GM19372 (cell line): ENCODE results near the gene ZNF423.
A peak's percentile ranks its signal among the peaks of the same experiment; 100 is the strongest.
"Not testable (repeated sequence)": the region's sequence is repeated elsewhere in the genome, so short reads cannot be mapped to it uniquely, and the experiment has no call there.

Experiments
- ATAC-seq: cut with Tn5 transposase; IDR thresholded peaks from one replicate; pipeline ENCODE4 v1.9.1; 2021; ENCODE audit warnings: mild to moderate bottlenecking, low read depth, moderate library complexity; ENCODE audit not compliant: unreplicated experiment

The ZNF423 gene

DNA sequence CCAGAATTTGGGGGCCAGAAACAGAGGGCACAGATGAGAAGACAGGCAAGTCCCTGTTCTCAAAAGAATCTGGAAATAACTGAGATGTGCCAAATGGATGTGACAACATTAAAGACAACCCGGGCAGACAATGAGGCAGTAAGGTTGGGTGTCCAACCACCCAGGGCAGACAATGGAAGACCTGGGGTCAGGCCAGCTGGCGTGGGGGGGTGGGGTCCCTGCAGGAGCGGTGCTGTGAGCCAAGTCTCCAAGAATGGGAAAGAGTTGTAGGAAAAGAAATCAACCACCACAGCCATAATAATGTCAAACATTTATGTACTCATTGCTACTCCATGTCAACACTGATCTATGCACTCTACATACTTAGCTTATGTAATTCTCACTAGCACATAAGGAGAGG is 279.0 kb downstream of the ZNF423 start:
- ATAC-seq, result no peak

DNA sequence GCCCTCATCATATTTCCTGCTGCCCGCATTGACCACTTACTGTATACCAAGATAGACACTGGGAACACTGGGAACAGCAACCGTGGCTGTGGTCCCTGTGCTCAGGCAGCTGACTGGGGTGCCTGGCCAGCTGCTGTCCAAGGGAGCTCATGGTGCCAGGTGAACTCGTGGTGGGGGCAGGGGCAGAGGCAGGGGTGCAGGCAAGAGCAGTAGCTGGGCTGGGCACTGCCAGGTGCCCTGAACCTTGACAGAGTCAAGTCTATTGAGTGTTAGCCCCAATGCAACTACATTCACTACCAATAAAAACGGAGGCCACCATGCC is 279.8 kb downstream of the ZNF423 start:
- ATAC-seq, result no peak

DNA sequence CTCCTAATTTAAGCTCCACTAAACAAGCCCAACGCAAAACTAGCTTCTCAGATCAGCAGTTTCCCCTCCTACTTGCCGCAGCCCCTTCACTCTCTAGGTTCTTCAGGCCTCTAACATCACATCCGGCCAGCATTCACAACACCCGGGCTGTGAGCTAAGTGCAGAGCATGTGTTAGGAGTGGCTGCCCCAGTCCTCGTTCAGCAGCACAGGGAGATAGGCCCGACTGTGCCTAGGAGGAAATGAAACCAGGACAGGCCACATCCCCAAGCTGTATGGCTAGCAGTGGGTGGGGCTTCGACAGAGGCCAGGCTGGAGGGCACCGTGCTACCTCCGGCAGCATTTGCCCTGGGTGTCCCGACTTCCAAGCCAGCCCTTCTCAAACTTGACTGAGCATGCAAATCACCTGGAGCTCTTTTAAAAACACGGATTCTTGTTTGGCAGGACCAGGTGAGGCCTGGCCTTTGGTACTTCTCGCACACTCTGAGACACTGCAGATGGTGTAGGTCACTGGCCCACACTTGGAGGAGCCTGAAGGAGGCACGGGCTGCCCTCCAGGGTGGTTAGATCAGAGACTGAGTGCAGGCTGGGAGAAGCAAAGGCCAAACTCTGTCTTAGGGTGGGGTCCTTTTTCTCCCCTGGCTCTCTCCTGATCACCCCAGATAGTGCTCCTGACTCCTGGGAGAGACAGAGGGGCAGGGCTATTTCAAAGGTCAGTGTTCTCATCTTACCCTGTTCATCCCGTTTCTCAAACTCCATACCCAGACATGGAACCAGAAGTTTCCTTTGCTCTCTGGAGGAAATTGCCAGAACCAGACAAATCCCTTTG is 280.4 kb downstream of the ZNF423 start:
- peak; percentile 99 for ATAC-seq

DNA sequence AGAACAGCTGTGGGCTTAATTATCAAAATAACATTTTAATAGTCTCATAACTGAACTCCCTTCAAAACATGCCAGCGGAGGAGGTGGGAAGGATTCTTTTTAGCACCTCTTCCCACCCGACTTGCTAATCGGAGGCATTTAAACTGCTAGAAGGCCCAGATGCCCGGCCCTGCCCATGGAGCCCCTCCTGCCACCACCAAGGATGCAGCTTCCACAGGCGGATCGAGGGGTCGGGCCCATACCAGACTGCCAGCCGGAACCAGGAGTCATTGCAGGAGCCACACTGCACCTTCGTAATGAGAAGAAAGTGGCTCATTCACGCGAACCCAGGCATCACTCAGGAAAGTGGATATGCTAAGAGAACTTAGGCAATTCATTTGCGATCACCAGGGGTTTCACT is 281.1 kb downstream of the ZNF423 start:
- no peak for ATAC-seq

DNA sequence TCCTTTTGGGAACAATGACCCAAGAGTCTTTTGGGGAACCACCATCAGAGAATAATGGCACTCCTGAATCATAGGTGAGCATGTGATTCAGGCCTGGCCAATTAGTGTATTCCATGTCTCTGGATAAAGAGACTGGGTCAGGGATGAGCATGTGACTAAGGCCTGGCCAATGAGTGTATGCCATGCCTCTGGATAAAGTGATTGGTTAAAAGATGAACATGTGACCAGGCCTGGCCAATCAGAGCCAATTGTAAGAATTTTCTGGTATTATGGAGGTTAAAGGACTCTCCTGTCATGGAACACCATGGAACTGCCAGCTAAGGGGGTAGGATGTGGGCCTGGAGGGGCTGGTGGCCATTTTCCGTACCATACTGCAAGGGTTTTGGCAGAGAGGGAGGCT is 288.0 kb downstream of the ZNF423 start:
- no peak for ATAC-seq

DNA sequence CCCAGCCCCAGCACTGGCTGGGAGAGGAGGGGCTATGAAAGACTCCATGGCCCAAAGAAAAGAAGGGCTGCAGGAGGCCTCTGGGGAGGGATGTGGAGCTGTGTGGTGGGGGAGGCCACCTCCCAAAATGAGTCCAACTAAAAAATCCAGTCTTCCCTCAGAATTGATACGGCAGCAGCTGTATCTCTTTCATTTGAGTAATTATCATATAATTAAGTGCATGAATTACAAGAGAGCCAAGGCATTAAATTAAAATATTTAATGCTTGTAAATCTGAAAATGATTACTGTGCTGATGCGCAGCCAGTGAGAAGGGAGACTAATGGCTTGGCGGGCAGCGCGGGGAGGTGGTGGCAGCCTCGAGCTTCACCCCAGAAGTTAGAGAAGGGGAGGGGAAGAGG is 289.5 kb downstream of the ZNF423 start:
- no peak for ATAC-seq

DNA sequence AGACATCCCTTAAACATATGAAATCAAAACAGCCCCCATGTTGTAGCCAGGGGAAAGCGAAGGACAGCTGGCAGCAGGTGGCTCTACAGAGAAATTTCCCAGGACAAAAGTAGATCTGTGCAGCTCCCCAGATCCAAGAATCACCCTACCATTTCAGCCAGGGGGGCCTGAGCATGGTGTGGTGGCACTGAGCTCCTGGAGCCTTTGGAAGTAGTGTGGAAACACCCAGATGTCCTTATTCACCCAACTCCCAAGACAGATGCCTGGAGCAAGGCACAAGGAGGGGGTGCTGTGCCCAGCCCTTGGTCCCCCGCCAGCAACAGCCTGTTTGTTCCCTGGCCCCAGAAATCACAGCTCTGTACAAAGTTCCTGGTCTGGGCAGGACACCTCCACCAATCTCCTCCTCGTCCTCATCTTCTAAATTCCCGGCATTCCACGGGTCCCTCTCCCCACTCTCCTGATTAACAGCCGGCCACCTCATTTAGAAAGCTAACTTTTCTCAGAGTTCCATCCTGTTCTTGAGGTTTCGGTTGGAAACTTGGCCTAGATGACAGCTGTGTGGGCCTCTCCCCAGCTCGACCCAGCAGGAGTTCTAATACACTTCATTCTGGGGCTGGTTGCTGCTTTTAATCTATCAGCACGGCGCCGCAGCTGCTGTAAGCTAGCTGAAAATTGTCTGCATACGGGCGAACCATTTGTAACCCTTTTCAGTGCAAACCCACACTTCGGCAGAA is 291.2 kb downstream of the ZNF423 start:
- no peak for ATAC-seq

DNA sequence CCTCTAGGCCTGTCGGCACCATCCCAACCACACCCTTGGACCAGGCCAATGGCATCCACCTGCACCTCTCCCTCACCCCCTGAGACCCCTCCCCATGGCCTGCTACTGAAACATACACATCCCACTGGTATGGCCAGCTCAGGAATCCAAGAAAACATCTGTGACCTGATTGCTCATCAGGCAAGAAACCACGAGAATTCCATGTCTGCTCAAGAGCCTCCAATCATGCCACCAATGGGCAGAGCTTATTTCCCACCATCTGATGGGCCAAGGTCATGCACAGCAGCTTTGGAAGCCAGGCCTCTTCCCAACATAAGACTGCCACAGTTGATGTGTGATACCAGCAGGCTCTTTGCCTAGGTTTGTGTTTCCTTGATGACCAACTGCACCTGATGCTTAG is 292.2 kb downstream of the ZNF423 start:
- ATAC-seq, result no peak

DNA sequence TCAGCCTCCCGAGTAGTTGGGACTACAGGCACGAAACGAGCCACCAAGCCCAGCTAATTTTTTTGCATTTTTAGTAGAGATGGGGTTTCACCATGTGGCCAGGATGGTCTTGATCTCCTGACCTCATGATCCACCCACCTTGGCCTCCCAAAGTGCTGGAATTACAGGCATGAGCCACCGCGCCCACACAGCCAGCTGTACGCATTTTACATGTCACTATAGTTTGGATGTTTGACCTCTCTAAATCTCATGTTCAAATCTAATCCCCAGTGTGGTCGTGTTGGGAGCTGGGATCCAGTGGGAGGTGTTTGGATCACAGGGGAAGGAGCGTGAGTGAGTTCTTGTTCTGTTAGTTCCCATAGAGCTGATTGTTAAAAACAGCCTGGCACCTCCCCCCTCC is 293.0 kb downstream of the ZNF423 start:
- ATAC-seq, result not testable (repeated sequence)

DNA sequence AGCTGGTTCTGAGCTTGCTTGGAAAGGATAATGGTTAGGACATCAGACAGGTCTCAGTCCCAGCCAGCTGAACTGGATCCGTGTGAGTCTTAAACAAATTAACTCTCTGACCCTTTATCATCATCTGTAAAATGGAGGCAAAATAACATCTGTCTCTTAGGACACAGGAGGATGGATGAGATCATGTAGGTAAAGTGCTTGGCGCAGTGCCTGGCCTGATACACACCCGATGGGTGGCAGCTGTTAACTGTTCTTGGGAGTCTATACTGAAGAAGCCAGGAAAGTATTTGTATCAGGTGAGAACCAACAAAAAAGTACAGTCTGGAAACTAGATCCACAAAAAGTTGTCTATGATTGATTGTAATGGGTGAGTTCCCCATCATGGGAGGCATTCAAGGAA is 293.7 kb downstream of the ZNF423 start:
- no peak for ATAC-seq

DNA sequence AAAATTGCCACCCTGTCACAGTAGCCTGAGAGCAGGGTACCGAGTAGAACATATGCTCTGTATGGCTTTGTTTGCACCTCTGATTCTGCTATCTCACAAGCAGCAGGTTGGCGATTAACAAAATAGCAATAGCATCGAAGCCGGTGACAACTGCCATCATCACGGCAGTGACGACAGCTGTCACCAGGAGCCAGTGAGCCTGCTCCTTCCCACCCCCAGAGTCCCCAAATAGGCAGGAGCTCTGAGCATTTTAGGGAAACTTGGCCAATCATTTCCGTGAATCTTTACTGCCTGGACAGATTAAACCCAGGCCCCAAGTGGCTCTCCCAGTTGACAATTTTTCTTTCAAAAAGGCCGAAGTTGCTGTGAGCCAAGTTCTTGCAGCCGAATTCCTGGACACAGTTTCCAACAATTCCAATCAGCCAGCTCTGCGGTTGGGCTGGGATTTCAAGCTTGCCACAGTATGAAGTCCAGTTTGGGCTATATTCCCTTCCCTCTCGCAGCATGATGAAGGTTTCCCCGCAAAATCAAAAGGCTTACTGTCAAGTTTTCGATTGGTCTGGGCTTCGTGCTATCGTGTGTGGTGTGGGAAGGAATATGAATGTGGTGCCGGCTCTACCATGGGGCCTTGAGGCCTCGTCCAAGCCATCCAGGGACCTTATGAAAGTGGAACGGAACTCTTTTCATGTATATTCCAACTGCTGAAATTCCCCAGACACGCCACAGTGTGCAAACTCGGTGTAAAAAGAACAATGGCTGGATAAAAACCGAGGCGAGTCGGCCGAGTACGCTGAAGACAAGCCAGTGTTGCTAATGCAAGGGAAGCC is 295.7 kb downstream of the ZNF423 start:
- ATAC-seq, result no peak

DNA sequence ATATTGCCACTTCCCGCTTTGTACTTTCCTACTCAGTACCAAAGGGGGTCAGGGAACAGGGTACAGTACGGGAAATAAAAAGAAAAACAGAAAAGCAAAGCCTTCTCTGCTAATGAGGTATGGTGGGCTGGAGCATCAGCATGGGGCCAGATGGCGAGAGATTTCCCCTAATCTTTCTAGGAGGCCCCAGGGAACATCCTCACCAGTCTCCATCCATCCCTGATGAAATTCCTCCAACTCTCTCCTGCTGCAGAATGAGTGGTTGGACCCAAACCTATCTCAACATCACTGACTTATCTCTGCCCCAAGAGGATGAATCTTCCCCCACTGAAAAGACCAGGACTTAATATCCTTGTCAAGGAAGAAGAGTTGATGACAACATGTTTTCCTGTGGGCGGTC is 296.7 kb downstream of the ZNF423 start:
- no peak for ATAC-seq

DNA sequence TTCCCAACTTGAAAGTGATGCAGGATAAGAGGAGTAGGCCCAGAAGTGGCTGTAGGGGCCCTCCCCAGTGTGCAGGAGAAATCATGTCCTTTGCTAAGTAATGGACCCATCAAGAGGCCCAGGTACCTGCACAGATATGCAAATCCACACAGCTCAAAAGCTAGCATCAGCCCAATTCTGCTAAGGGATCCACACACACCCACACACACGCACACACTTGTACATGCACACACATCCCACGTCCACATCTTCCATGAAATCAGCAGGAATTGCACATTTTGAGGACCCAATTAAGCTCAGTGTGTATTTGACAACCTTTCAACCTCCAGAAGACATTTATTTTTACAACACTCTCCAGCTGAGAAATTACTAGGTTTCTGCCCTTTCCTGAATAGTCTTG is 297.5 kb downstream of the ZNF423 start:
- ATAC-seq, result no peak

DNA sequence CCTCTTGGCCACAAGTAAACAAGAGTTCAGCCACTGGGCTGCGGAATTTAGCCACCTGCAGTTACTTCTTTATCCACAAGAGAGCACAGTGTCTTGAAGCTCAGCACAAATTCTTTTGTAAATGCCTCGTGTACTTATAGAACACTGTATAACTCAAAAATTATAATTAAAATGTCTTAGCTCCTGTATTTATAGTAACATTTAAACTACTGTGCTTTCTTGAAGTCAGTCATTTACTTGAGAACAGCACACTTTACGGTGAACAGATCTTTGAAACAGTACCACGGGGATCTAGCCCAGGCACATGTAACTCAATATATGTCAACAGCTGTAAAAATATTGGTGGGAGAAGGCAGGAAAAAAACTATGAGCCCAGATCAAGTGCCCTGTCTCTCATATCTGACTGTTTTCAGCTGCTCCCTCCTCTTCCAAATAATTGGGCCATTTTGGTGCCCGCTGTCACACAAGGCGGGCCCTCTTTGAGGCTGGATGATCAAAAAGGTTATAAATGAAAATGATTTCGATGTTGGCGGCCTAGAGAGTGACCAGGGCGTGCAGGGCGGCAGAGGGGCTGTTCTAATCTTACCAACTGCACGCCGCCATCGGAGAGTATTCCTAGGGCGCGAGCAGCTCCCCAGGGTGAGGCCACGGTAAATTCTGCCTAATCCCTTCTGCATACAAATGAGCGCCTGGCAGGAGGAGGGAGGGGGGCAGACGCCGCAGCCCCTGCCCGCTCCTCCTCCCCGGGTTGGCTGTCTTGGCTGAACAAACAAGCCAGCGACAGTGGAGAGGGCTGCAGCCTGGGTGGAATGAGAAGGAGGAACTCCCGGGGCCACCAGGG is 299.1 kb downstream of the ZNF423 start:
- ATAC-seq, result no peak

DNA sequence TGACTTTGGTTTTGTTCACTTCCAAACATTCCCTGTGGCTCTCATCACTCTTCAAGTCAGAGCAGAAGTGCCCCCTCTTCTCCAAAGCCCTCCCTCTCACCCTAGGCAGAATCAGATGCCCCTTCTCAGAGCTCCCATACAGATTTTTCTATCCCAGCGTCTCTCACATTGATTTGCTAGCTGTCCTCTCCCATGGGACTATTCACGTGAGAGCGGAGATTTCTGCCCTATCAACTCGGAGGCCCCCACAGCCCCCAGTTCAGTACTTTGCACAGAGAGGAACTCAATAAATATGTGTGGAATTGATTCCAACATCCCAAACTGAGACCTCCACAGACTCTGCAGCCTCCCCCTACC is 299.7 kb downstream of the ZNF423 start:
- ATAC-seq, result no peak

DNA sequence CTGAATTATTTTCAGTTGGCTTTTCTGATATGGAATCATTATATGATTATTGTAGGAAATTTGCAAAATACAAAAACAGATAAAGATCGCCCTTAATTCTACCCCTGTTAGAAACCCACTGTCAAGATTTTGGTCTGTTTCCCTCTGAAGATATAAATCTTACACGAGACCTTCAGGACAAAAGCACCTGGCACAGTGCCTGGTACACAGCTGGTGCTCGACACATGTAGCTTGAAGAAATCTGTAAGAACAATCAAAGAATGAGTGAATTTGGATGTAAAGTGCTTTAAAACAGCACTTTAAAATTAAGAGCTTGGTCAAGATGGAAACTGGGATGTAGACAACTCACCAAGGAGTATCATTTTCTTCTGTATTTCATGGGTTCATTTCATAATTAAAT is 301.2 kb downstream of the ZNF423 start:
- ATAC-seq, result no peak

DNA sequence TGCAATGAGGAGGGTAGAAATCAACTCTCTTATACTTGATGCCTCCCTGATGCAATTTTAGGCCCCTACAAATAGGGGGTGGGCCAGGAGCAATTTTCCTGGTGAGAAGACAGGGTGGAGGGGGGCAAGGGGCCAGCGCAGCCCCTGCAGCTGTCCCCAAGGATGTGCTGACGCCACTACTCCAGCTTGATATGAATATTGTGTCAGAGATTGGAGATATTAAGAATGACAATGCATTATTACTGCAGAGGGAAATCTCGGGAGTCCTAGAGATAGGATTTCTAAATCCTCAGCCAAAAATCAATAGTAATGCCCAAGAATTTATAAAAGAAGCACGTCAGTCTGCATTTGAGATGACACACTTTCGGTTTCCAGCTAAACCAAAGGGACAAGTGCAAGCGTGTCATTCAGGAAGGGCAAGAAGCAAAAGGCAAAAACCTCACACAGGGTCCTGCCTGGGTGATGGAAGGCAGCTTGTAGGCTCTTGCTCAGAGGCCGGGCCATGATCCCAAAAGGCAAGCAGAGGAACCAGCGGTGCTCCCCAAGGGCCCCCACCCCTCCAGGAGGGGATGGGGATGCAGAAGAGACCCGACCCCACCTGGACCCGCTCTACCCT is 303.5 kb downstream of the ZNF423 start:
- ATAC-seq, result no peak

DNA sequence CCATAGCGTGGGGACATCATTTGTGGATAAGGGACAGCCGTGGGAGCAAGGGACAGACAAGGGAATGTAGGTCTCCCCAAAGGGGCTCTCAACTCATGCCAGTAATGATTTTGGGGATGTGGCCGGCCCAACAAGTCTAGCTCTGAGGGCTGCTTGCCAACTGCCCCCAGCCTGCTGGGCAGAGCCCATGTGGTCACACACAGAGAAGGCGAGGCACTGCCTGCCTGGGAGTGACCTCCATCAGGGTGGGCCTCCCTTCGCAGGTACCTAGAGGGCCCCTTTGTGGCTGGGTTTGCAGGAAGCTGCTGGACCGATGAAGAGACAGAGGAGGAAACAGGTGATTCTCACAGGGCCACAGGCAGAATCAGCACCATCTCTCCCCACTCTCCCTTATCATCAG is 305.2 kb downstream of the ZNF423 start:
- ATAC-seq, result no peak

DNA sequence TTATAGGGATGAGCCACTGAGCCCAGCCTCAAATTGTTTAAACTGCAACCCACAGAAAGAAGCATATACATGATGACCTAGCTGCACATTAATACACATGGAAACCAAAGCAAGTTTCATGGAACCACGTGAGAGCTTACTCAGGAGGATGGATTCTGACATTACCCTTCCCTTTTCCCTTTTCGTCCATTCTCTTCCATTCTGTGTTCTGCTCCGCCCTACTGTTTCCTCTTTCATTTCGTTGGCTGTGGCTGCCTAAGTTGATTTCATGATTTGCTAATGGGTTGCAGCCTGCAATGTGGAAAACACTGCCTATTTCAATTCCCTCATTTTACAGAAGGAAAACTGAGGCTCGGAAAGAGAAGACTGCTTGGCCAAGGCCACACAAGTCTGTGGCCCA is 305.8 kb downstream of the ZNF423 start:
- no peak for ATAC-seq

DNA sequence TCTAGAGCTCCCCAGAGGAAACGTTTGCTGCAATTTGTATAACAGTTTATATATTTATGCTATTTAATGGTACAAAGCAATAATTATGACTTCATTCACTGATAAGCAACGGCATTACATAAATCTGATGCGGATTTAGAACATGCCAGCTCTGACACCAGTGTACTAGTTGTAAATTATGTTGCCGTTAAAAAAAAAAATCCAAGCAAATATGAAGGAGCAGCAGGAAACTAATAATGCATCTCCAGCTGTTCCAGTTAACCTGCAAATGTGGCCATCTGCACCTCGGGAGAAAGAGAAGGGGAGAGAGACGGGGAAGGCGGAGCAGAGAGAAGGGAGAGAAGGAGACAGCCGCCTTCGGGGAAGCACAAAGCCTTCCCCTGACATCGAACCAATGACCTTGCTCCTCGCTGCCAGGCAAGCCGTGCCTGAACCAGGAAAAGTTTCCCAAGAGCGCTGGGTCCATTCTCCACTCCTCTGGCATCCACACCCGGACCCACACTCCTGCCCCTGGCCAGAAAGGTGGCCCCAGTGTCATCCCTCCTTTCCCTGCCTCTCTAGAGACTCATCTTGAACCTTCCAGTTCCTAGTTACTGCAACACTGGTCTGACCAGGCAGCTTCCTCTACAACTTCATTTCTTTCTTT is 307.5 kb downstream of the ZNF423 start:
- no peak for ATAC-seq
